ENCODE measurements around the gene FHIT. TPM values are rescaled to one million over a fixed set of nuclear protein-coding genes. Genes with fewer than 3 reads are reported as not detected.
A peak's percentile ranks its signal among the peaks of the same experiment; 100 is the strongest.
"Not testable (repeated sequence)": the region's sequence is repeated elsewhere in the genome, so short reads cannot be mapped to it uniquely, and the experiment has no call there.

FHIT gene
- total RNA-seq, 1 donor from 2014 or later = 5.5 TPM

- DNase-seq (ENCODE audit: low read depth) = no peak
These were observed 677.0 kb downstream of the FHIT start for GRCh38 chr3:60574046-60574769.

GRCh38 chr3:60573494-60573893 is 677.8 kb downstream of the FHIT start:
- DNase-seq (ENCODE audit: low read depth) = no peak

GRCh38 chr3:60571511-60571910 is 679.7 kb downstream of the FHIT start:
- DNase-seq (ENCODE audit: low read depth) = no peak

- no peak for DNase-seq (ENCODE audit: low read depth)
These were observed 694.1 kb downstream of the FHIT start for GRCh38 chr3:60557122-60557521.

GRCh38 chr3:60555686-60556354 is 695.4 kb downstream of the FHIT start:
- DNase-seq (ENCODE audit: low read depth) = peak; percentile 98

- no peak for DNase-seq (ENCODE audit: low read depth)
These were observed 698.1 kb downstream of the FHIT start for GRCh38 chr3:60553144-60553543.

GRCh38 chr3:60552581-60552980 is 698.7 kb downstream of the FHIT start:
- DNase-seq (ENCODE audit: low read depth) = peak; percentile 16

GRCh38 chr3:60551455-60552209 is 699.6 kb downstream of the FHIT start:
- no peak for DNase-seq (ENCODE audit: low read depth)

- no peak for DNase-seq (ENCODE audit: low read depth)
These were observed 701.4 kb downstream of the FHIT start for GRCh38 chr3:60549863-60550262.

GRCh38 chr3:60542995-60543394 is 708.3 kb downstream of the FHIT start:
- DNase-seq (ENCODE audit: low read depth) = no peak

- not testable (repeated sequence) for DNase-seq (ENCODE audit: low read depth)
These were observed 711.9 kb downstream of the FHIT start for GRCh38 chr3:60539394-60539793.

- peak; percentile 72 for DNase-seq (ENCODE audit: low read depth)
These were observed 714.8 kb downstream of the FHIT start for GRCh38 chr3:60536420-60536819.

GRCh38 chr3:60531759-60532158 is 719.5 kb downstream of the FHIT start:
- no peak for DNase-seq (ENCODE audit: low read depth)

GRCh38 chr3:60528651-60529050 is 722.6 kb downstream of the FHIT start:
- DNase-seq (ENCODE audit: low read depth) = no peak

GRCh38 chr3:60523536-60523935 is 727.7 kb downstream of the FHIT start:
- no peak for DNase-seq (ENCODE audit: low read depth)

GRCh38 chr3:60517134-60517533 is 734.1 kb downstream of the FHIT start:
- DNase-seq (ENCODE audit: low read depth) = no peak

GRCh38 chr3:60514866-60515265 is 736.4 kb downstream of the FHIT start:
- no peak for DNase-seq (ENCODE audit: low read depth)

GRCh38 chr3:60514085-60514649 is 737.1 kb downstream of the FHIT start:
- no peak for DNase-seq (ENCODE audit: low read depth)

GRCh38 chr3:60513241-60513640 is 738.0 kb downstream of the FHIT start:
- DNase-seq (ENCODE audit: low read depth) = no peak

- DNase-seq (ENCODE audit: low read depth) = no peak
These were observed 738.7 kb downstream of the FHIT start for GRCh38 chr3:60512506-60512905.

GRCh38 chr3:60509471-60509870 is 741.8 kb downstream of the FHIT start:
- no peak for DNase-seq (ENCODE audit: low read depth)

- DNase-seq (ENCODE audit: low read depth) = no peak
These were observed 746.3 kb downstream of the FHIT start for GRCh38 chr3:60504827-60505457.

All from renal cortical epithelial cell (primary cell).